H1 (cell line): ENCODE measurements around the gene BRMS1. TPM values are rescaled to one million over a fixed set of nuclear protein-coding genes. Genes with fewer than 3 reads are reported as not detected.

ENCODE experiments used
- BRCA1 ChIP-seq: IDR thresholded peaks from 2 replicates; pipeline ENCODE4 v1.6.1; 2012; ENCODE audit warnings: low read depth, low read length, improper control_type of control experiment
- CBX8 ChIP-seq: fragments of 300-800, 300-1000 bp; sonication (generic); IDR thresholded peaks from 2 replicates; pipeline ENCODE4 v1.7.1; 2016; ENCODE audit warnings: low read depth, low read length, borderline replicate concordance
- CHD1 ChIP-seq: IDR thresholded peaks from 2 replicates; pipeline ENCODE4 v1.6.1; 2012; ENCODE audit warnings: low read depth, low read length, improper control_type of control experiment
- CHD2 ChIP-seq: IDR thresholded peaks from 2 replicates; pipeline ENCODE4 v1.6.1; 2012; ENCODE audit warnings: low read length, improper control_type of control experiment
- CTBP2 ChIP-seq: IDR thresholded peaks from 2 replicates; pipeline ENCODE4 v1.7.0; 2011; ENCODE audit warnings: borderline replicate concordance, mild to moderate bottlenecking, moderate library complexity, mixed read lengths, low read length; ENCODE audit not compliant: insufficient read depth, insufficient read length
- EP300 ChIP-seq, 2 experiments: IDR thresholded peaks; 1 replicate in 1 of 2; 2 replicates in 1 of 2; pipeline ENCODE4 v1.6.1; 2011 to 2012; ENCODE audit warnings: low read depth in 2 of 2, low read length in 2 of 2, mild to moderate bottlenecking in 2 of 2, borderline replicate concordance in 1 of 2, inconsistent platforms in 1 of 2, moderate library complexity in 1 of 2
- EZH2 ChIP-seq: fragments of 200-600 bp; sonication (generic); IDR thresholded peaks from 2 replicates; pipeline ENCODE4 v1.7.1; 2012; ENCODE audit warnings: low read depth, mild to moderate bottlenecking, moderate library complexity, low read length, inconsistent platforms; ENCODE audit not compliant: severe bottlenecking
- GABPA ChIP-seq: IDR thresholded peaks from 2 replicates; pipeline ENCODE4 v1.6.1; 2011; ENCODE audit warnings: mild to moderate bottlenecking, low read length, moderate library complexity, borderline replicate concordance; ENCODE audit not compliant: insufficient read depth
- HDAC2 ChIP-seq, 2 experiments: fragments of 300-600 bp in 1 of 2; sonication (generic) in 1 of 2; IDR thresholded peaks; 2 replicates each; pipeline ENCODE4 v1.6.1; 2011 to 2012; ENCODE audit warnings: low read depth in 2 of 2, low read length in 2 of 2, mild to moderate bottlenecking in 2 of 2, moderate library complexity in 2 of 2, borderline replicate concordance in 1 of 2, inconsistent platforms in 1 of 2
- HDAC6 ChIP-seq: IDR thresholded peaks from one replicate; pipeline ENCODE4 v1.7.1; 2012; ENCODE audit warnings: low read depth, mild to moderate bottlenecking, inconsistent platforms, low read length, moderate library complexity
- KDM1A ChIP-seq: fragments of 200-600, 300-600 bp; sonication (generic); IDR thresholded peaks from 2 replicates; pipeline ENCODE4 v1.7.1; 2016; ENCODE audit warnings: mild to moderate bottlenecking, low read length, borderline replicate concordance
- KDM4A ChIP-seq: IDR thresholded peaks from one replicate; pipeline ENCODE4 v1.7.1; 2012; ENCODE audit warnings: low read depth, mild to moderate bottlenecking, moderate library complexity, low read length, inconsistent platforms; ENCODE audit not compliant: severe bottlenecking
- NANOG ChIP-seq: IDR thresholded peaks from 2 replicates; pipeline ENCODE4 v1.6.1; 2011; ENCODE audit warnings: low read length, low read depth, mild to moderate bottlenecking, inconsistent platforms; ENCODE audit not compliant: insufficient read depth, poor library complexity, severe bottlenecking
- NRF1 ChIP-seq: IDR thresholded peaks from 2 replicates; pipeline ENCODE4 v1.6.1; 2011; ENCODE audit warnings: mild to moderate bottlenecking, low read depth, low read length, improper control_type of control experiment
- PHF8 ChIP-seq: fragments of 200-600 bp; sonication (generic); conservative IDR thresholded peaks from 2 replicates; pipeline ENCODE4 v1.7.1; 2012; ENCODE audit warnings: low read depth, mild to moderate bottlenecking, inconsistent platforms, low read length, moderate library complexity
- POLR2AphosphoS5 ChIP-seq: IDR thresholded peaks from 2 replicates; pipeline ENCODE4 v1.6.1; 2011; ENCODE audit warnings: low read depth, low read length
- SP1 ChIP-seq: IDR thresholded peaks from 2 replicates; pipeline ENCODE4 v1.6.1; 2011; ENCODE audit warnings: low read depth, low read length
- SP4 ChIP-seq: IDR thresholded peaks from 2 replicates; pipeline ENCODE4 v1.6.1; 2012; ENCODE audit warnings: low read length, inconsistent platforms
- TAF1 ChIP-seq: IDR thresholded peaks from 2 replicates; pipeline ENCODE4 v1.6.1; 2011; ENCODE audit warnings: mild to moderate bottlenecking, low read depth, low read length
- TBP ChIP-seq: IDR thresholded peaks from 2 replicates; pipeline ENCODE4 v1.6.1; 2011; ENCODE audit warnings: low read depth, low read length, improper control_type of control experiment
- TCF12 ChIP-seq: IDR thresholded peaks from 2 replicates; pipeline ENCODE4 v1.6.1; 2011; ENCODE audit warnings: low read depth, mild to moderate bottlenecking, low read length
- TEAD4 ChIP-seq: IDR thresholded peaks from 2 replicates; pipeline ENCODE4 v1.6.1; 2012; ENCODE audit warnings: low read depth, low read length, inconsistent platforms, mixed read lengths
- USF2 ChIP-seq: IDR thresholded peaks from 2 replicates; pipeline ENCODE4 v1.6.1; 2011; ENCODE audit warnings: low read length, improper control_type of control experiment
- polyA plus RNA-seq, 7 experiments: library from polyadenylated mRNA; depleted of rRNA in 3 of 7; stranded (reverse) in 5 of 7; unstranded in 2 of 7; fragments of >200 nt in 5 of 7; fragments of 200-250 nt in 2 of 7; gene quantifications; 1 replicate in 5 of 7; 2 replicates in 1 of 7; 4 replicates in 1 of 7; pipeline versions ENCODE4 v1.2.1 to v1.2.3, GENCODE V29; 2011 to 2013; ENCODE audit warnings: missing spikeins in 2 of 7, mixed read lengths in 2 of 7
- total RNA-seq: library from RNA; stranded (reverse); fragmentation: NEBNext Ultra II Directional; extraction: Animal tissue kit (Norgen Biotek cat#: 25700); gene quantifications from 2 replicates; pipeline ENCODE4 v1.2.1, GENCODE V29; 2021

The BRMS1 gene
- total and polyA plus RNA-seq, 2 of the 8 experiments (the other 6 are each of a cell fraction or from before 2014, with no cell fraction given): 39.2 to 46.1 TPM

- TF ChIP-seq CHD2: 0 out of 2 replicates have a peak, but pooled peaks have one; percentile 51
- peak; percentile 93 for TF ChIP-seq KDM4A
- no peak for TF ChIP-seq CHD1
- no peak for TF ChIP-seq GABPA
- 0 out of 4 replicates have a peak, but pooled peaks of 1 of the 2 experiments have one; percentile 73 for TF ChIP-seq HDAC2 (IDR thresholded peaks at IDR 0.05; ENCODE audit: borderline replicate concordance in 1 of 2, low read depth in 2 of 2, low read length in 2 of 2)
- peak; percentile 55 for TF ChIP-seq TEAD4
- peak; percentile 89 for TF ChIP-seq TBP
- TF ChIP-seq NANOG: peak; percentile 54
- TF ChIP-seq EP300 (IDR thresholded peaks at IDR 0.05; ENCODE audit: borderline replicate concordance in 1 of 2, low read depth in 2 of 2, low read length in 2 of 2): no peak
- TF ChIP-seq NRF1: no peak
- TF ChIP-seq CBX8: no peak
- 0 out of 2 replicates have a peak, but pooled peaks have one; percentile 27 for TF ChIP-seq TCF12
- TF ChIP-seq EZH2: no peak
- no peak for TF ChIP-seq HDAC6
- TF ChIP-seq CTBP2: no peak
- TF ChIP-seq PHF8: peak; percentile 97
- no peak for TF ChIP-seq KDM1A
- TF ChIP-seq POLR2AphosphoS5: peak; percentile 90
- TF ChIP-seq TAF1: peak; percentile 89
- TF ChIP-seq SP4: peak; percentile 27; the same call in 1 of the 2 replicates
- TF ChIP-seq SP1: no peak
- TF ChIP-seq USF2: no peak
- TF ChIP-seq BRCA1: peak; percentile 44; the same call in 1 of the 2 replicates
Observed at GRCh38 chr11:66344550-66345315, at the start of gene BRMS1 (continued).
